Panc1 (cell line): ENCODE results near the gene MAST1. TPM values are rescaled to one million over a fixed set of nuclear protein-coding genes. Genes with fewer than 3 reads are reported as not detected.

Experiments used
- ATAC-seq: fragments of 200-7000 bp; cut with Tn5 transposase; 2 replicates; pipeline ENCODE4 v1.9.1; 2020; ENCODE audit warnings: mild to moderate bottlenecking, moderate library complexity
- BruUV-seq: library from RNA; stranded (reverse); fragments of 400-500 nt; replicated peaks from 2 replicates; lab custom pipeline; 2021; lab: Mats Ljungman, UMichigan
- CTCF ChIA-PET: fragments of 300-600 bp; sonication (Branson Sonifier 250); formaldehyde crosslinking; loops from one replicate; lab custom pipeline; 2022; ENCODE audit warnings: antibody characterized with exemption; lab: Charles Lee
- POLR2A ChIA-PET: fragments of 300-600 bp; sonication (Branson Sonifier 250); formaldehyde crosslinking; loops from one replicate; lab custom pipeline; 2022; ENCODE audit warnings: antibody characterized with exemption; lab: Charles Lee
- DNase-seq: peaks from one replicate; pipeline ENCODE4 v3.0.0-alpha.2; 2010; ENCODE audit warnings: low read depth, low spot score
- H3K27ac ChIP-seq: 2 replicates; pipeline ENCODE4 v1.5.1; 2011; ENCODE audit warnings: mild to moderate bottlenecking, low read length, inconsistent platforms
- H3K27me3 ChIP-seq: fragments of 200-500 bp; sonication (Bioruptor generic); 2 replicates; pipeline ENCODE4 v1.6.0; 2014; ENCODE audit warnings: low read length, inconsistent platforms; ENCODE audit not compliant: control insufficient read depth, insufficient read depth
- H3K36me3 ChIP-seq: fragments of 200-500 bp; sonication (Bioruptor generic); 2 replicates; pipeline ENCODE4 v1.5.1; 2014; ENCODE audit warnings: inconsistent platforms, mild to moderate bottlenecking, low read length, moderate library complexity; ENCODE audit not compliant: control insufficient read depth, insufficient read depth
- H3K4me1 ChIP-seq: 2 replicates; pipeline ENCODE4 v1.5.1; 2011; ENCODE audit warnings: inconsistent platforms, mild to moderate bottlenecking, low read length, moderate library complexity; ENCODE audit not compliant: control insufficient read depth, insufficient read depth
- H3K4me3 ChIP-seq, 2 experiments: 2 replicates each; pipeline ENCODE4 v1.5.1; 2011 to 2012; ENCODE audit warnings: low read depth in 2 of 2, low read length in 2 of 2, mild to moderate bottlenecking in 2 of 2, inconsistent platforms in 1 of 2, moderate library complexity in 1 of 2
- H3K9me3 ChIP-seq: fragments of 200-500 bp; sonication (Bioruptor generic); 2 replicates; pipeline ENCODE4 v1.5.1; 2014; ENCODE audit warnings: low read depth, mild to moderate bottlenecking, inconsistent platforms, low read length, moderate library complexity; ENCODE audit not compliant: control insufficient read depth, insufficient read depth
- CTCF ChIP-seq: fragments of 450-650 bp; IDR thresholded peaks from 2 replicates; pipeline ENCODE4 v1.5.1; 2017; ENCODE audit warnings: mild to moderate bottlenecking
- POLR2AphosphoS5 ChIP-seq: IDR thresholded peaks from 2 replicates; pipeline ENCODE4 v1.6.1; 2012; ENCODE audit warnings: mild to moderate bottlenecking, low read depth, low read length, moderate library complexity
- REST ChIP-seq, 2 experiments: IDR thresholded peaks; 2 replicates each; pipeline ENCODE4 v1.6.1; 2011 to 2012; ENCODE audit warnings: low read depth in 2 of 2, control low read depth in 1 of 2, low read length in 1 of 2, mild to moderate bottlenecking in 1 of 2, moderate library complexity in 1 of 2; ENCODE audit not compliant: insufficient read depth in 1 of 2
- SIN3A ChIP-seq: IDR thresholded peaks from 2 replicates; pipeline ENCODE4 v1.6.1; 2012; ENCODE audit warnings: low read depth, mild to moderate bottlenecking, low read length, moderate library complexity, borderline replicate concordance; ENCODE audit not compliant: insufficient read depth
- TCF7L2 ChIP-seq: IDR thresholded peaks from 2 replicates; pipeline ENCODE4 v1.6.1; 2011; ENCODE audit warnings: mild to moderate bottlenecking, low read depth, low read length, inconsistent platforms
- in situ Hi-C: cut with HindIII; loops from 2 replicates; pipeline ENCODE4 v1.10.0; 2016; ENCODE audit warnings: low sequenced_read_pairs, low pct_unique_long_range_greater_than_20kb
- intact Hi-C: fragments of 100-400 bp; cut with micrococcal nuclease; formaldehyde crosslinking; loops from one replicate; pipeline ENCODE4 v1.10.0; 2022; ENCODE audit not compliant: unreplicated experiment
- total RNA-seq: library from RNA; stranded (reverse); gene quantifications from one replicate; pipeline ENCODE4 v1.2.1, GENCODE V29; 2021; ENCODE audit not compliant: unreplicated experiment

The MAST1 gene
- total RNA-seq, 1 experiment from 2014 or later: 3.1 TPM

- DNase-seq: no peak
Observed at GRCh38 chr19:12821761-12822160, 16.6 kb upstream of the MAST1 start.

More at GRCh38 chr19:12821761-12822160, 16.6 kb upstream of the MAST1 start:
- no peaks in the 10 kb centered on the region for H3K36me3 ChIP-seq
- H3K27me3 ChIP-seq: no peaks in the 10 kb centered on the region
- TF ChIP-seq TCF7L2: no peak
- TF ChIP-seq POLR2AphosphoS5: no peak
- no peak for TF ChIP-seq REST (IDR thresholded peaks at IDR 0.05; ENCODE audit: insufficient read depth in 1 of 2, low read depth in 2 of 2, low read length in 1 of 2)
- no peak for TF ChIP-seq CTCF
- TF ChIP-seq SIN3A: no peak
- H3K4me3 ChIP-seq: no peak overlapping the region
- ATAC-seq: no peak; the same call in 1 of the 2 replicates
- ChIA-PET POLR2A (interaction anchor here (0.7 kb wide), 1 partner anchor 336 kb away, joined by 6 read pairs; no protein-coding TSS in a partner anchor), CTCF (no interaction called here)
- in situ Hi-C loops: no loop called here
- intact Hi-C loops: no loop called here
- H3K4me1 ChIP-seq: no peaks in the 10 kb centered on the region
- no peaks in the 10 kb centered on the region for H3K9me3 ChIP-seq
- H3K27ac ChIP-seq: no peak overlapping the region
- no TSS peak for BruUV-seq
